Peyer's patch (tissue), 4 donors: ENCODE measurements around the gene PPP1R9B. TPM values are rescaled to one million over a fixed set of nuclear protein-coding genes. Genes with fewer than 3 reads are reported as not detected.

Experiments
- DNase-seq, 3 donors: peaks; one replicate each; pipeline ENCODE4 v3.0.0-alpha.2; 2017 to 2019
- H3K27ac ChIP-seq, 4 donors: fragments of 200-600 bp; sonication (generic); one replicate each; pipeline ENCODE4 v1.5.1; 2016 to 2019
- H3K27me3 ChIP-seq, 2 donors: fragments of 200-600 bp; sonication (generic); one replicate each; pipeline ENCODE4 v1.5.1; 2019
- H3K36me3 ChIP-seq, 3 donors: fragments of 200-600 bp; sonication (generic); one replicate each; pipeline ENCODE4 v1.5.1; 2016 to 2019
- H3K4me1 ChIP-seq, 4 donors: fragments of 200-600 bp; sonication (generic); one replicate each; pipeline ENCODE4 v1.5.1; 2016 to 2019
- H3K4me3 ChIP-seq, 4 donors: fragments of 200-600 bp; sonication (generic); 1 replicate in 3 of 4; 2 replicates in 1 of 4; pipeline ENCODE4 v1.5.1; 2016 to 2019; ENCODE audit warnings: mild to moderate bottlenecking in 1 of 4
- H3K9me3 ChIP-seq, 4 donors: fragments of 200-600 bp; sonication (generic); one replicate each; pipeline ENCODE4 v1.5.1; 2016 to 2019; ENCODE audit warnings: mild to moderate bottlenecking in 1 of 4
- CTCF ChIP-seq, 6 experiments: fragments of 450-650 bp in 4 of 6; fragments of 200-600 bp in 2 of 6; sonication (generic) in 1 of 6; IDR thresholded peaks; one replicate each; pipeline ENCODE4 v1.5.1; 2017 to 2019; ENCODE audit warnings: antibody characterized with exemption in 6 of 6, mild to moderate bottlenecking in 3 of 6, moderate library complexity in 1 of 6
- POLR2A ChIP-seq, 2 donors: fragments of 450-650 bp; IDR thresholded peaks; one replicate each; pipeline ENCODE4 v1.5.1; 2017; ENCODE audit warnings: antibody characterized with exemption in 2 of 2, mild to moderate bottlenecking in 2 of 2, moderate library complexity in 2 of 2
- total RNA-seq, 4 donors: library from RNA; depleted of rRNA; stranded (reverse); fragments of >200 nt; gene quantifications; one replicate each; pipeline ENCODE4 v1.1.0, GENCODE V29; 2016

Gene PPP1R9B
- total RNA-seq, 4 donors from 2014 or later = 18.0 to 40.4 (median 32.9) TPM

GRCh38 chr17:50188531-50188920 lies 38.0 kb upstream of the PPP1R9B start:
- DNase-seq = no peak

GRCh38 chr17:50187751-50188530 lies 37.5 kb upstream of the PPP1R9B start:
- peaks cover 3 to 17% (median 14%) of the 10 kb centered on the region in 4 donors for H3K4me1 ChIP-seq
- H3K27me3 ChIP-seq = no peaks in the 10 kb centered on the region
- H3K4me3 ChIP-seq = no peak overlapping the region
- no peak overlapping the region for H3K27ac ChIP-seq
- no peak for TF ChIP-seq POLR2A (IDR thresholded peaks at IDR 0.05)
- no peak for TF ChIP-seq CTCF (IDR thresholded peaks at IDR 0.05)
- no peak for DNase-seq
- H3K9me3 ChIP-seq = no peaks in the 10 kb centered on the region
- H3K36me3 ChIP-seq = peaks cover 0 to 39% (median 0%) of the 10 kb centered on the region in 3 donors

More at GRCh38 chr17:50188531-50188920, 38.0 kb upstream of the PPP1R9B start:
- H3K27ac ChIP-seq = no peak overlapping the region
- H3K27me3 ChIP-seq = no peaks in the 10 kb centered on the region
- TF ChIP-seq POLR2A (IDR thresholded peaks at IDR 0.05) = no peak
- no peak for TF ChIP-seq CTCF (IDR thresholded peaks at IDR 0.05)
- no peak overlapping the region for H3K4me3 ChIP-seq
- H3K4me1 ChIP-seq = peaks cover 3 to 15% (median 11%) of the 10 kb centered on the region in 4 donors
- no peaks in the 10 kb centered on the region for H3K9me3 ChIP-seq
- peaks cover 0 to 43% (median 0%) of the 10 kb centered on the region in 3 donors for H3K36me3 ChIP-seq

GRCh38 chr17:50187394-50187725 lies 36.9 kb upstream of the PPP1R9B start:
- H3K4me1 ChIP-seq = peaks cover 3 to 17% (median 14%) of the 10 kb centered on the region in 4 donors
- TF ChIP-seq POLR2A (IDR thresholded peaks at IDR 0.05) (no peak), CTCF (IDR thresholded peaks at IDR 0.05) (no peak)
- H3K36me3 ChIP-seq = peaks cover 0 to 33% (median 0%) of the 10 kb centered on the region in 3 donors
- no peak for DNase-seq
- H3K27me3 ChIP-seq = no peaks in the 10 kb centered on the region
- no peak overlapping the region for H3K27ac ChIP-seq
- no peaks in the 10 kb centered on the region for H3K9me3 ChIP-seq
- H3K4me3 ChIP-seq = no peak overlapping the region

GRCh38 chr17:50186661-50187393 lies 36.4 kb upstream of the PPP1R9B start:
- Histone ChIP-seq H3K9me3 (no peaks in the 10 kb centered on the region), H3K4me1 (peaks cover 3 to 17% (median 14%) of the 10 kb centered on the region in 4 donors), H3K4me3 (no peak overlapping the region), H3K27me3 (no peaks in the 10 kb centered on the region), H3K27ac (no peak overlapping the region), H3K36me3 (peaks cover 0 to 28% (median 0%) of the 10 kb centered on the region in 3 donors)
- no peak for DNase-seq
- TF ChIP-seq CTCF (IDR thresholded peaks at IDR 0.05) (no peak), POLR2A (IDR thresholded peaks at IDR 0.05) (no peak)

GRCh38 chr17:50185631-50186471 lies 35.4 kb upstream of the PPP1R9B start:
- H3K4me1 ChIP-seq = peaks cover 3 to 17% (median 14%) of the 10 kb centered on the region in 4 donors
- H3K36me3 ChIP-seq = peaks cover 0 to 20% (median 0%) of the 10 kb centered on the region in 3 donors
- no peak for TF ChIP-seq POLR2A (IDR thresholded peaks at IDR 0.05)
- TF ChIP-seq CTCF (IDR thresholded peaks at IDR 0.05) = no peak
- H3K4me3 ChIP-seq = no peak overlapping the region
- H3K27me3 ChIP-seq = no peaks in the 10 kb centered on the region
- no peak for DNase-seq
- H3K9me3 ChIP-seq = no peaks in the 10 kb centered on the region
- no peak overlapping the region for H3K27ac ChIP-seq
